H1 (cell line): ENCODE data around the gene VEPH1. TPM values are rescaled to one million over a fixed set of nuclear protein-coding genes. Genes with fewer than 3 reads are reported as not detected.

Experiments used
- POU5F1 ChIP-seq: IDR thresholded peaks from 2 replicates; pipeline ENCODE4 v1.6.1; 2011; ENCODE audit warnings: low read depth, mild to moderate bottlenecking, low read length, moderate library complexity
- polyA plus RNA-seq, 7 experiments: library from polyadenylated mRNA; depleted of rRNA in 3 of 7; stranded (reverse) in 5 of 7; unstranded in 2 of 7; fragments of >200 nt in 5 of 7; fragments of 200-250 nt in 2 of 7; gene quantifications; 1 replicate in 5 of 7; 2 replicates in 1 of 7; 4 replicates in 1 of 7; pipeline versions ENCODE4 v1.2.1 to v1.2.3, GENCODE V29; 2011 to 2013; ENCODE audit warnings: missing spikeins in 2 of 7, mixed read lengths in 2 of 7
- total RNA-seq: library from RNA; stranded (reverse); fragmentation: NEBNext Ultra II Directional; extraction: Animal tissue kit (Norgen Biotek cat#: 25700); gene quantifications from 2 replicates; pipeline ENCODE4 v1.2.1, GENCODE V29; 2021

The VEPH1 gene
- total and polyA plus RNA-seq, 2 of the 8 experiments (the other 6 are each of a cell fraction or from before 2014, with no cell fraction given): 12.0 to 18.3 TPM

DNA sequence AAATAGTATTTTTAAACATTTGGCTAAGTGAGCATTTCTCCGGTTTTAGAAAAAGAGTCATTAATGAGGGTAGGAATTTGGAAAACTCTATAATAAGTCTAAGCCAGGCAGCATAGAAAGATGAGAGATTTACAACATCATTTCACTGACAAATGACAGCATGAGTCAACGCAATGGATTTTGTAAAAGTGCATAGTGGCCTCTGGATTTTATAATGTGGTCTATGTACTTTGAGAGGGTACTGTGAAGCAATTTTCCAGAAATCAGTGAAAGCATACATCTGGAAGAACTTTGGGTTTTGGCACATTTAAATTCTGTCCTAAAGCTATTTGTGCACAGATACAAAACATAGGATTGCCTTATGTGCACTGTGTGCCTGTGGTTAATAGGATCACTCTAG lies 212.4 kb downstream of the VEPH1 start (continued):
- no peak for TF ChIP-seq POU5F1
